Endothelial cell of umbilical vein (primary cell): ENCODE data around the gene RAD51B. TPM values are rescaled to one million over a fixed set of nuclear protein-coding genes. Genes with fewer than 3 reads are reported as not detected.

ENCODE experiments used
- BruUV-seq: library from RNA; stranded (reverse); fragments of 400-500 nt; replicated peaks from 2 replicates; lab custom pipeline; 2021; lab: Mats Ljungman, UMichigan
- CTCF ChIA-PET: fragments of 300-600, 350-600 bp; sonication (Branson Sonifier 250); formaldehyde crosslinking; loops from one replicate; lab custom pipeline; 2021; ENCODE audit warnings: antibody characterized with exemption, inconsistent platforms; lab: Charles Lee
- POLR2A ChIA-PET: fragments of 300-600, 350-600 bp; sonication (Branson Sonifier 250); formaldehyde crosslinking; loops from one replicate; lab custom pipeline; 2021; ENCODE audit warnings: antibody characterized with exemption, inconsistent platforms; lab: Charles Lee
- DNase-seq: peaks from one replicate; pipeline ENCODE4 v3.0.0-alpha.2; 2011; ENCODE audit warnings: low read depth, low spot score
- FAIRE-seq: peaks from 2 replicates; lab custom pipeline; 2011; peaks lifted over from hg19 to GRCh38; lab: Jason Lieb, UNC
- H2AFZ ChIP-seq: 2 replicates; pipeline ENCODE4 v1.6.0; 2012; ENCODE audit warnings: low read depth, low read length, control low read depth, inconsistent platforms
- H3K27ac ChIP-seq: 2 replicates; pipeline ENCODE4 v1.5.1; 2011; ENCODE audit warnings: low read depth, mild to moderate bottlenecking, control low read depth, low read length, moderate library complexity; ENCODE audit not compliant: insufficient read depth
- H3K27me3 ChIP-seq, 2 experiments: 2 replicates each; pipeline versions ENCODE4 v1.6.0 to v1.6.1; 2011; ENCODE audit warnings: low read length in 2 of 2, mixed read lengths in 1 of 2; ENCODE audit not compliant: control insufficient read depth in 2 of 2, insufficient read depth in 2 of 2
- H3K36me3 ChIP-seq, 2 experiments: 2 replicates in 1 of 2; 3 replicates in 1 of 2; pipeline ENCODE4 v1.5.1; 2011; ENCODE audit warnings: low read length in 2 of 2, mild to moderate bottlenecking in 1 of 2, moderate library complexity in 1 of 2; ENCODE audit not compliant: control insufficient read depth in 2 of 2, insufficient read depth in 2 of 2; ENCODE audit errors: extremely low read depth in 1 of 2
- H3K4me1 ChIP-seq: 3 replicates; pipeline ENCODE4 v1.5.1; 2011; ENCODE audit warnings: mild to moderate bottlenecking, low read length; ENCODE audit not compliant: control insufficient read depth, insufficient read depth; ENCODE audit errors: extremely low read depth
- H3K4me2 ChIP-seq: 2 replicates; pipeline ENCODE4 v1.6.1; 2011; ENCODE audit warnings: low read length, control low read depth, mixed read lengths; ENCODE audit not compliant: insufficient read depth
- H3K4me3 ChIP-seq, 3 experiments: fragments of 200-600 bp in 1 of 3; sonication (generic), shearing (Covaris generic) in 1 of 3; replicated peaks in 1 of 3; 2 replicates each; pipeline ENCODE4 v1.5.1; 2011 to 2016; ENCODE audit warnings: control low read depth in 3 of 3, low read length in 3 of 3, mild to moderate bottlenecking in 2 of 3, inconsistent platforms in 1 of 3, low read depth in 1 of 3, moderate library complexity in 1 of 3; ENCODE audit not compliant: insufficient read depth in 1 of 3
- H3K79me2 ChIP-seq: 2 replicates; pipeline ENCODE4 v1.6.0; 2012; ENCODE audit warnings: low read length, inconsistent platforms; ENCODE audit not compliant: control insufficient read depth, insufficient read depth
- H3K9ac ChIP-seq: replicated peaks from 2 replicates; pipeline ENCODE3; 2011; ENCODE audit warnings: low read length, control low read depth; ENCODE audit not compliant: insufficient read depth; ENCODE audit errors: extremely low read depth
- H3K9me1 ChIP-seq: replicated peaks from 3 replicates; pipeline ENCODE4 v1.6.0; 2011; ENCODE audit warnings: mild to moderate bottlenecking, low read length; ENCODE audit not compliant: control insufficient read depth, insufficient read depth; ENCODE audit errors: extremely low read depth
- H3K9me3 ChIP-seq: replicated peaks from 2 replicates; pipeline ENCODE4 v1.5.1; 2012; ENCODE audit warnings: low read length, inconsistent platforms; ENCODE audit not compliant: control insufficient read depth, insufficient read depth
- H4K20me1 ChIP-seq: replicated peaks from 2 replicates; pipeline ENCODE3; 2011; ENCODE audit warnings: mild to moderate bottlenecking, low read length; ENCODE audit not compliant: control insufficient read depth, insufficient read depth; ENCODE audit errors: extremely low read depth
- FOS ChIP-seq: IDR thresholded peaks from 2 replicates; pipeline ENCODE4 v1.6.1; 2011; ENCODE audit warnings: mild to moderate bottlenecking, low read length, moderate library complexity, borderline replicate concordance; ENCODE audit not compliant: insufficient read depth
- GATA2 ChIP-seq: IDR thresholded peaks from 2 replicates; pipeline ENCODE4 v1.7.0; 2011; ENCODE audit warnings: low read depth, mild to moderate bottlenecking, moderate library complexity, mixed read lengths, low read length; ENCODE audit not compliant: insufficient read length, insufficient read depth
- JUN ChIP-seq: IDR thresholded peaks from 2 replicates; pipeline ENCODE4 v1.6.1; 2011; ENCODE audit warnings: borderline replicate concordance, low read depth; ENCODE audit not compliant: insufficient read length, insufficient read depth
- MYC ChIP-seq: IDR thresholded peaks from one replicate; pipeline ENCODE4 v1.6.1; 2011; ENCODE audit warnings: mild to moderate bottlenecking, low read depth, low read length
- POLR2A ChIP-seq: IDR thresholded peaks from 2 replicates; pipeline ENCODE4 v1.6.1; 2012; ENCODE audit warnings: low read depth, mild to moderate bottlenecking, control low read depth, low read length
- POLR2AphosphoS5 ChIP-seq: IDR thresholded peaks from 2 replicates; pipeline ENCODE4 v1.6.1; 2012; ENCODE audit warnings: low read depth, mild to moderate bottlenecking, control low read depth, low read length, moderate library complexity; ENCODE audit not compliant: insufficient read depth
- dilution Hi-C: fragments of 300-500 bp; cut with MboI; formaldehyde crosslinking; loops from one replicate; pipeline ENCODE4 v1.15.0; 2019; ENCODE audit warnings: low sequenced_read_pairs; ENCODE audit not compliant: extremely low pct_ligation_motif_present
- intact Hi-C: fragments of 100-400 bp; cut with micrococcal nuclease; formaldehyde crosslinking; loops from one replicate; pipeline ENCODE4 v1.10.0; 2022
- polyA plus RNA-seq, 4 experiments: library from polyadenylated mRNA; depleted of rRNA in 3 of 4; stranded (reverse) in 3 of 4; unstranded in 1 of 4; fragments of >200 nt; gene quantifications; 2 replicates each; pipeline versions ENCODE4 v1.2.1 to v1.2.3, GENCODE V29; 2011 to 2012; ENCODE audit warnings: missing spikeins in 1 of 4
- total RNA-seq: library from RNA; stranded (reverse); gene quantifications from 2 replicates; pipeline ENCODE4 v1.2.3, GENCODE V29; 2021
- TF ChIP-seq, protein P1 (sequence below): IDR thresholded peaks from 2 replicates; pipeline ENCODE4 v1.6.1; 2011; ENCODE audit not compliant: insufficient read depth, insufficient read length

The RAD51B gene
- total and polyA plus RNA-seq, 2 donors (not counting 3 experiments of a cell fraction or from before 2014, with no cell fraction given) = 3.9 to 19.0 TPM

DNA sequence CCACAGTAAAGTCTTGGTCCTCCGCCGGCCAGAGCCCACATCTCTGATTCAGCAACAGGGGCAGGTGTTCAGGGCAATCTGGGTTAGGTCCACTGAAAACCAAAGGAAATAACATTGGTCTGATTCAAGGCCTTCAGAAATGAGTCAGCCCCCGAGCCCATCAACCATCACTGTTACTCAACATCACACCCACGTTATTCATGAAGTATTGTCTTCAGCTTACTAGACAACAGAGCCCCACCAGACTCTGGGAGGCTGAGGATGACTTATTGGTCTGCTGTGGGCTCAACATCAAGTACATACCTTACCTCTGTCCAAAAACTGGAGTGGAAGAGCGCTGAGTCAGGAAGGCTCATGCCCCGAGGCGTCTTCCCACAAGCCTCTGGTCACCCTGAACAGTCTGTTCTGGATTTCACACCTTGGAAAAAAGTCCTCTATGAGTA, 875.8 kb downstream of the RAD51B start:
- Histone ChIP-seq H3K27ac (peak overlapping the region; percentile 80), H3K4me2 (no peak overlapping the region), H3K9me3 (no peaks in the 10 kb centered on the region), H3K27me3 (no peaks in the 10 kb centered on the region), H3K4me3 (no peak overlapping the region), H3K4me1 (peaks cover 26% of the 10 kb centered on the region), H4K20me1 (no peaks in the 10 kb centered on the region), H3K9me1 (no peaks in the 10 kb centered on the region), H2AFZ (no peak overlapping the region), H3K36me3 (no peaks in the 10 kb centered on the region), H3K9ac (peak overlapping the region; percentile 36), H3K79me2 (no peaks in the 10 kb centered on the region)
- no TSS peak for BruUV-seq
- TF ChIP-seq FOS (peak; percentile 100), MYC (no peak), GATA2 (peak; percentile 69), JUN (peak; percentile 92), POLR2A (peak; percentile 29), POLR2AphosphoS5 (peak; percentile 84)
- TF ChIP-seq, protein P1, sequence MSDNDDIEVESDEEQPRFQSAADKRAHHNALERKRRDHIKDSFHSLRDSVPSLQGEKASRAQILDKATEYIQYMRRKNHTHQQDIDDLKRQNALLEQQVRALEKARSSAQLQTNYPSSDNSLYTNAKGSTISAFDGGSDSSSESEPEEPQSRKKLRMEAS = no peak
- ChIA-PET POLR2A (interaction anchor here (0.5 to 2.6 kb wide), 5 partner anchors 11 to 334 kb away, joined by 3 to 10 read pairs (median 3); partner anchors contain the start of gene ZFP36L1), CTCF (interaction anchor here (1.0 to 2.6 kb wide), 11 partner anchors 8 to 448 kb away, joined by 3 to 17 read pairs (median 5); no protein-coding TSS in a partner anchor)
- DNase-seq (peak; percentile 96), FAIRE-seq (peak; percentile 100)
- dilution Hi-C loops = no loop called here
- intact Hi-C loops = loop anchor here (1.0 to 2.0 kb wide), 8 partner anchors 8 to 236 kb away; partner anchors contain the start of gene ZFP36L1
